ENCODE results near the gene WNT7A.

DNA sequence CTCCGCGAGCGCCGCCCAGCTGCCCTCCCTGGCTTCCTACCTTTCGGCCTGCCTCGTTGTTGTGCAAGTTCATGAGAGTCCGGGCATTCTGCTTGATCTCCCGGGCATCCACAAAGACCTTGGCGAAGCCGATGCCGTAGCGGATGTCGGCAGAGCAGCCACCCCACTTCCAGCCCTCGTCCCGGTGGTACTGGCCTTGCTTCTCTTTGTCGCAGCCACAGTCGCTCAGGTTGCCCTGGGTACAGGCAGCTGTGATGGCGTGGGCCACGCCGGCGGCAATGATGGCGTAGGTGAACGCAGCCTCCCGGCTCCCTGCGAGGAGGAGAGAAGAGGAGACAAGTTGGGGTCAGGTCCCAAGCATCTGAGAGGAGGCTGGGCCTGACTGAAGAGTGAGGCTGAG lies 25.4 kb downstream of the WNT7A start:
- TF ChIP-seq, protein P1, sequence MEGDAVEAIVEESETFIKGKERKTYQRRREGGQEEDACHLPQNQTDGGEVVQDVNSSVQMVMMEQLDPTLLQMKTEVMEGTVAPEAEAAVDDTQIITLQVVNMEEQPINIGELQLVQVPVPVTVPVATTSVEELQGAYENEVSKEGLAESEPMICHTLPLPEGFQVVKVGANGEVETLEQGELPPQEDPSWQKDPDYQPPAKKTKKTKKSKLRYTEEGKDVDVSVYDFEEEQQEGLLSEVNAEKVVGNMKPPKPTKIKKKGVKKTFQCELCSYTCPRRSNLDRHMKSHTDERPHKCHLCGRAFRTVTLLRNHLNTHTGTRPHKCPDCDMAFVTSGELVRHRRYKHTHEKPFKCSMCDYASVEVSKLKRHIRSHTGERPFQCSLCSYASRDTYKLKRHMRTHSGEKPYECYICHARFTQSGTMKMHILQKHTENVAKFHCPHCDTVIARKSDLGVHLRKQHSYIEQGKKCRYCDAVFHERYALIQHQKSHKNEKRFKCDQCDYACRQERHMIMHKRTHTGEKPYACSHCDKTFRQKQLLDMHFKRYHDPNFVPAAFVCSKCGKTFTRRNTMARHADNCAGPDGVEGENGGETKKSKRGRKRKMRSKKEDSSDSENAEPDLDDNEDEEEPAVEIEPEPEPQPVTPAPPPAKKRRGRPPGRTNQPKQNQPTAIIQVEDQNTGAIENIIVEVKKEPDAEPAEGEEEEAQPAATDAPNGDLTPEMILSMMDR (IDR thresholded peaks at IDR 0.05; ENCODE audit: extremely low read depth in 1 of 2, insufficient read depth in 1 of 2, low read depth in 1 of 2, low read length in 2 of 2) = no peak
- TF ChIP-seq POLR2A (IDR thresholded peaks at IDR 0.05; ENCODE audit: low read depth, low read length) (no peak), POLR2AphosphoS5 (IDR thresholded peaks at IDR 0.05; ENCODE audit: insufficient read depth, low read depth, low read length) (no peak), EZH2 (IDR thresholded peaks at IDR 0.05; ENCODE audit: borderline replicate concordance, low read depth, low read length, severe bottlenecking) (no peak)
- TF ChIP-seq, protein P2, sequence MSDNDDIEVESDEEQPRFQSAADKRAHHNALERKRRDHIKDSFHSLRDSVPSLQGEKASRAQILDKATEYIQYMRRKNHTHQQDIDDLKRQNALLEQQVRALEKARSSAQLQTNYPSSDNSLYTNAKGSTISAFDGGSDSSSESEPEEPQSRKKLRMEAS (IDR thresholded peaks at IDR 0.05; ENCODE audit: insufficient read depth, insufficient read length) = no peak
